NCI-H510A treated with DMSO at 0.1 percent for 48 hours (cell line): Measurements from ENCODE around the gene CAMTA1.
"Not testable (repeated sequence)": the region's sequence is repeated elsewhere in the genome, so short reads cannot be mapped to it uniquely, and the experiment has no call there.

Experiments used
- DNase-seq: peaks from one replicate; lab custom pipeline; 2025; lab: John Stamatoyannopoulos, UW

The CAMTA1 gene

DNA sequence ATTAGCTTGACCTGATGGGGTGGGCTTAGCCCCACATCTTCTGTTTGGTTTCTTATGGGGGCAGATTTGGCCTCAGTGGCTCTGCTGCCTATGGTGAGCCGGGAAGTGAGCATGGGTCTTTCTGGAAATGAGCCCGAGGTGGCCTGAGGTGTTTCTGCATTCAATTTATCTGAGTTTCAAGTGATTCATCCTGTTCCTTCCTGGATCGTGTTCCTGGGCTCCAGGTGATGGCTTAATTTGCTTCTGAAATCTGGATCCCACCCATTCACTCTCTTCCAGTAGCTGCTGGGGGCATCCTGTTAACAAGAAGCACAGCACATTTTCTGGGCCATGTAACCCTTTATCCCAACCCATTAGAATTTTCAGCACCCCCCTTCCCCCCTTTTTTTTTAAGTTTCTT is 324.6 kb downstream of the CAMTA1 start:
- no peak for DNase-seq

DNA sequence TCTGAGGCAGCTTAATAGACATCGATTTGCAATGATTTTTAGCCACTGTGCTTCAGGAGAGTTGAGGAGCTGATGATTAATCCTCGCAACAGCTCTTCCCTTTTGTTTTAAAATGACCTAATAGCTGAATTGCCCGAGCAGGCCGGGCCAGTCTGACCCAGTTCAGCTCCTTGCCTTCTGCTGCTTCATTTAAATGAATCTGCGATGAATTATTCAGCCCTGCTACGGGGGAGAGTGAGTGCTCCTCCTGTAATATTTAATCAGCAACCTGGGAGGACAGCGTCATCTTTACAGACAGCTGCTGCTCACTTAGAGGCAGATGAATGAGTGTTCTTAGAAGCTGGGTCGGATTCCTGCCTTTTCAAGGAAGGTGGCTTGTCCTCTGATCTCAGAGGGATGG is 325.1 kb downstream of the CAMTA1 start:
- no peak for DNase-seq

DNA sequence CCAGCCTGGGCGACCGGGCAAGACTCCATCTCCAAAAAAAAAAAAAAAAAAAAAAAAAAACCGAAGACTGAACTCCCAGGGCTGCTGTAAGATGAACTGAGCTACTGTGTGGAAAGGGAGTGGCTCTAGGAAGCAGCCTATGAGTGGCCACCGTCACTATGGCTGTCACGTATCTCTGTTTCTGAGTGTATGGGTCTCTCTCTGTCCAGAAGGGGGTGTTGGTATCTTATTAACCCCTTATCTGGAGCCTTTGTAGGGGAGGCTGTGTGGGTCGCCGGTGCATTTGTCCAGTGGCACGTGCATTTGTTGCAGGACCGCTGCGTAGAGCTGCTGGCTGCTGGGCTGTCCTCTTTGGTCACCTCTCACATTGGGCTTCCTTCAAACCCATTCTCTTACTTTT is 326.6 kb downstream of the CAMTA1 start:
- no peak for DNase-seq

DNA sequence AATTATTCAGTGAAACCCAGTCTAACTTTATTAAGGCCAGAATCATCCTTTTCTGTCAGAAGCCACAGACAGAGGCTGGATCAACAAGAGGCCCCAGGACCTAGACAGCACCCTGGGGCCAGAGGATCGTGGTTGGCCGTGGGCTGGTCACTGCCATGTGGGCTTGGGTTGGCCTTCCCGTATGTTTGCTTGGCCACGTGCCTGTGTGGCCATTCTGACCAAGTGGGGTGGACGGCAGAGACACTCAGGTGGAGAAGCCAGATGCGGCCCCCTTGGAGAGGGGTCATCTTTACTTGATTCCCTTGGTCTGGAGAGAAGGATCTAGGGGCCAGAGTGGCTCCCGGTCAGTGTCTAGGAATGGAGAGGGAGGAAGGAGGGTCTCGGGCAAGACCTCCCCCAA is 327.9 kb downstream of the CAMTA1 start:
- DNase-seq, result no peak

DNA sequence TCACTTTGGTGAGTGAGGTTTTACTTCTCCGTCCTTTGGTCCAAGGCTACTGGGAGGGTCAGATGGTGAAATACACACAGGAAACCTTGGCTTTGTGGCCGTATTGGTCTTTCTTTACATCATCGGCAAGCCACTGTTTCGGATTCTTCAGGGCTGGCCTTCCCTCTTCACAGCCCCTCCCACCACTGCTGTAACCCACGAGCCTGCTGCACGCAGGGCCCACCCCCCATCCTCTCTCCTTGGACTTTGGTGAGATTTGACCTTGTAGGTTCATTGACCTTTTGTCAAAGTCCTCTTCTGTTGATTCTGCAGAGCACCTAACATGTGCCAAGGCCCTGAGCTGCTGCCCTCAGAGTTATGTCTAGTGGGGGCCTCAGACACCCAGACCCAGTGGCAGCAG is 328.6 kb downstream of the CAMTA1 start:
- no peak for DNase-seq

DNA sequence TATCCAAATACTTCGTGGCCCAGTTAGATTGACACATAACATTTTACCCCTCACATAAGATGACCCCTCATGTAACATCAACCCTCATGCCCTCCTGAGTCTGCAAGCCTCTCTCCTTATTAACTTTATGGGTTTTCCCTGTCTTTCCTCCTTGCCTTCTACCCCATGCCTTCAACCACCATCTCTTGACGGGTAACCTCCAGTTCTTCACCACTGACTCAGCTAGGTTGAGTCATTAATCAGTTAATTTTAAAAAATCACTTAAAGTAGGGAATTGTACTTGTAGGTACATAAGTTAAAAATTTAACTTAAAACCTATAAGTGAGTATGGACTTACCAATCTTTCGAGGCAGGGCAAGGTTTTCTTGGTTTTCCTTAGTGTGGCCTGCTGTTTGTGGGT is 330.7 kb downstream of the CAMTA1 start:
- no peak for DNase-seq

DNA sequence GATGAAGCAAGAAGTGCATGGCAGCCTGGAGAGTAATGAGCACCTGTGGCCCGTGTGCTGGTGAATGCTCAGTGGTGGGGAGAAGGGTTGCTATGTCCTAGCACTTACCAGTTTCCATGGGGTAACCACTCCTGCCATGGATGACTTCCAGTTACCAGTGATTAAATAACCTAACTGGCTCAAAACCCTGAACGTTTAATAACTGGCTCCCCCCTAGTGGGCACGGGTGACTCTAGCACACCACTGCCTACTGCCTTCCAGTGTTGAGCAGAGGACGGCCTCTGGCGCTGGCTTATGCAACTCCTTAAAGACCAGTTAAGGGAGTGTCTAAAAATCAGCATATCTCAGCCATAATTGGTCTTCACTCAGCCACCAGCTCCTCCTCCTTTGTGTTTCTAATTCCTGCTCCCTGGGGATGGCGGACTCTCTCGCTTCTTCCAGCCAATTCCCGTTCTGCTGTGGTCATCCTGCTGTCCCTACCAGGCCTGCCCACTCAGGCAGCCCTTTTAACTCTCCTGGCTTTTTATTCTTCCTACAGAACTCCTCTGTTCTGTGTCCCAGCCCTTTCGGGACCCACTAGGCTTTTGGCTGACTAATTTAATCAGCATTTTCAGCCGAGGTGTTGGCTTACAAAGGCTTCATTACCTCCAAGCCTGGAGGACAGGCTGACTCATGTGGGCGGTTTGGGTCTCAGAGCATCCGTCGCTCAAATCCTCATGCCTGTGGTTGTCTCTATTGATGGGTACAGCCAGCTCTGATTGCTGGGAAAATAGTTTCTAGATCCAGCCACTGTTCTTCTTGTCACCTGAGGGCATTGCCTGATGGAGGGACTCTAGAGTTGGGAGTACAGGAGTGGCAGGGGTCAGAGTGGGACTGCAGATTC is 332.4 kb downstream of the CAMTA1 start:
- peak; percentile 23 for DNase-seq

DNA sequence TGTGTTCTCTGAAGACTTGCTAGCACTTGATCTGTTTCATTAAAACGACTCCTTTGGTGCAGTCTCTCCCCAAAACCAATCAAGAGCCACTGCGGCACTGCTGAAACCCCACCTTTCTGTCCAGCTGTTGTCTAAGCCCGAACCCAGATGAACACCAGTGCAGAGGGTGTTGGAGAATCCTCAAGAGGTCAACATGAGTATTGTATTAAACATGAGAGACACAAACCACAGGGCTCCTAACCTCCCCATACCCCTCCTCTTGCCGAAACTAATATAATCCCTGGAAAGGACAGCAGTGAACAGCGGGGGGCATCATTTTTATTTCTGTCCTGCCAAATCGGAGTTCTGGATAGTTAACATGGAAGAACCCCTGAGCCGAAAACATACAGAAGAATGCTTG is 333.9 kb downstream of the CAMTA1 start:
- DNase-seq, result no peak

DNA sequence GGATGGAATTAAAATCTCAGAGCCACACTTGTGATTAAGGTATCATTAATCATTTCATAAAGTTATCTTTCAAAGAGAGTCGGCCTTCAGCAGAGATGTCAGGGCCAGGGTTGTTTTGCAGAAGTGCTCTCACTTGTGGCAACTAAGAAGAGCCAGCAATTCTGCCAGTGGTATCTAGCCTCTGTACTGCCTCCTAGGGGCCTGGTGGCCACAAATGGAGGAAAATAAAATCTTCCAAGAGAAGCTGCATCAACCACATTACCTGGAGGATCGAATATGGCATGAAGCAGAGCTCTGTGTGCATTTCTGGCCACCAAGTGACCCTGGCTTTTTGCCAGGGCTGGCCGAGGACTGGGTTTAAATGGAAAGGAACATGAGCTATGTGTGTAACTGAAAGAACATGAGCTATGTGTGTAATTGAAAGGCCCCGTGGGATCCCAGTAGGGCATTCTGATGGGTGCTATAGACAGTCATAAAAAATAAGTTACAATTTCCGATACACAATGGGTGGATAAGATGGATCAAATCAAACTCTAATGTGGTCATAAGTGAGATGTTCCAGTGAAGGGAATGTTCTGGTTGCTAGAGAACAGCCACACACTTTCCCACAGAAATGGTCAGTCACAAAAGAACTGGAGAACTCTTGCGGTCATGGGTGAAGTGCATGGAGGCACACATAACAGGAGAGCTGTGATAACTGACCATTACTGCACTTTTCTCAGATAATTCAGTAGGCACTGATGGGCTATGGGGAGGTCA is 335.8 kb downstream of the CAMTA1 start:
- no peak for DNase-seq

DNA sequence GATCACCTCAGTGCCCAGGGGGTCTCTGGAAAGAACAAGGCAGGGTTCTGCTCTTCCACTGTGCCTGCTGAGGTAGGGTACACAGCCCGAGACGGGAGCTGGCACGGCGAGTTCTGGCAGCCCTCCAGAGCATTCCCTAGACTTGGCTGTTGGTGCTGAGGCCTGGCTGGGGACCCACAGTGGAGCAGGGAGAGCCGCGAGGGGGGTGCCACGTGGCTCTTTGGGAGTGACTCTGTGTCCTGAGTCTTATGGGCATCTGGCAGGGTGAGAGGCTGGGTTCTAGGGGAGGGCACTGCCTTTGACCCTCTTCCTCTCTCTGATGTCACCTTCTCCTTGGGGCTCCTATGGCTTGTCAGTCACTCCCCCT is 336.4 kb downstream of the CAMTA1 start:
- no peak for DNase-seq

DNA sequence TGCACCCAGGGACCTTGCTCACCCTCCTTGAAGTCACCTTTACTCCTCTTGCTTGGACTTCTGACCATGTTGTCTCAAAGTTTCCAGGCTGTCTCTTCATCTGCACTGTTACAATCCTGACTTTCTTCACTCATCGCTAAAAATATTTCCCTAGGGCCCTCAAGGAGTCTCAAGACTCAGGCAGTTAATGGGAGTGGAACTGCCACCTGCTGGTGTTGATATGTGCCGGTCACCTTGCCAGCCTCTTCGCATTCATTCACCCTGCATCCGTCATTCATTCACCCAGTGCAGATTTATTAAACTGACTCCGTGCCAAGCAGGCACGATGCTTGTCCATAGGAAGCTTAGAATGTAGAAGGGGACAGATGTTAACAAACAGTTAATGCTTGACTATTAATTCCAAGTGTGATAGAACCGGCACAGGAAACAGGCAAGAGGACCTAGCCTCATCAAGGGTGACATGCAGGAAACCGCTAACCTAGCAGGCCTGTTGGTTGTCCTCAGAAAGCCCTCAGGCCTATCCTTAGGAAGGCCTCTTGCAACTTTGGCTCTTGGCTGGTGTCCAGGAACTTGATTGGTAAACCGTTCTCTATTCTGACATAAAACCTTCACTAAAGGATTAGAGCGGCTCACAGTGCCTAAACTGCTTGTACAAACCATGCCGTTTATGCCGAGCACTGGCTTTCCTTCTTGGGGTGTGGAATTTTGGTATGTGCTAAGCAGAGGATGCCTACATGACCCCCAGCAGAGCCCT is 342.2 kb downstream of the CAMTA1 start:
- DNase-seq, result no peak

DNA sequence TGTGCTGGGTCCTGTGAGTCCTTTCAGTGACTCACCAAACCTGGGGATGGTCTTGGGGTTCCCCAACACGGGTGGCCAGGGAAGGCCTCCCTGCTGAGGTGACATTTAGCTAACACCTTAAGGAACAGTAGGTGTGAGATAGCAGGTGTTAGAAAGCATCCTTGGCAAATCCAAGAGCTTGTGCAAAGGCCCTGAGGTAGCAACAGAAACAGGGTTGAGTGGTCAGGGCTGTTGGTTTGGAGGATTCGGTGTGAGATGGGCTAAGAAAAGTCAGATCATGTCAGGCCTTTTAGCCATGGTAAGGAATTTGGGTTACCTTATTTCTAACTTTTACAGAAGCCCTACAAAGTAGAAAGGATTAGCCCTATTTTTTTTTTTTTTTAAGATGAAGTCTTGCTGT is 343.0 kb downstream of the CAMTA1 start:
- no peak for DNase-seq

DNA sequence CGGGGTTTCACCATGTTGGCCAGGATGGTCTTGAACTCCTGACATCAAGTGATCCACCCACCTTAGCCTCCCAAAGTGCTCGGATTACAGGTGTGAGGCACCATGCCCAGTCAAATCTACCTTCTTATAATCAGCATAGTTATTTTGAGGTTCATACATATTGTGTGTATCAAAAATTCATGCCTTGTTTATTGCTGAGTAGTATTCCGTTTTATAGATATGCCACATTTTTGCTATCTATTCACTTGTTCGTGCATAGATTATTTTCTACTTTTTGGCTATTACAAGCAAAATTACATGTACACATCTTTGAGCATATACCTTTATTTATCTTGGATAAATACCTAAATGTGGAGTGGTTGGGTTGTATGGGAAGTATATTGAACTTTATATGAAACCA is 344.9 kb downstream of the CAMTA1 start:
- no peak for DNase-seq

DNA sequence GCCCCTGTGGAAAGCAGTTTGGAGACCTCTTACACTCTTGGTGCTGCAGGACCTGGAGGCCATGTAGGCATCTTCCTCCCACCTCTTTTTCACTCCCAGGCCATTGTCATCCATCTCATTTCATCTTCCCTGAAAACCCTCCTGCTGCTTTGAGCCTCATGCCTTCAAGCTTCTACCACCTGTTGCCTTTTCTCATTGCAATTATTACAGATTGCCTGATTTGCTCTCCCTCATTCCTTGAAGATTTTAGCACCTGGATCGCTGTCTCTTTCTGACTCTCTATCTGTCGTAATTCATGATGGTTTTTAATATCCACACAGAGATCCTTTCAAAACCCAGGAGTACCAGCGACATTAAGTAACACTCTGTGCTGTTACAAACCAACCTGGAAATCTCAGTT is 350.2 kb downstream of the CAMTA1 start:
- DNase-seq, result no peak

DNA sequence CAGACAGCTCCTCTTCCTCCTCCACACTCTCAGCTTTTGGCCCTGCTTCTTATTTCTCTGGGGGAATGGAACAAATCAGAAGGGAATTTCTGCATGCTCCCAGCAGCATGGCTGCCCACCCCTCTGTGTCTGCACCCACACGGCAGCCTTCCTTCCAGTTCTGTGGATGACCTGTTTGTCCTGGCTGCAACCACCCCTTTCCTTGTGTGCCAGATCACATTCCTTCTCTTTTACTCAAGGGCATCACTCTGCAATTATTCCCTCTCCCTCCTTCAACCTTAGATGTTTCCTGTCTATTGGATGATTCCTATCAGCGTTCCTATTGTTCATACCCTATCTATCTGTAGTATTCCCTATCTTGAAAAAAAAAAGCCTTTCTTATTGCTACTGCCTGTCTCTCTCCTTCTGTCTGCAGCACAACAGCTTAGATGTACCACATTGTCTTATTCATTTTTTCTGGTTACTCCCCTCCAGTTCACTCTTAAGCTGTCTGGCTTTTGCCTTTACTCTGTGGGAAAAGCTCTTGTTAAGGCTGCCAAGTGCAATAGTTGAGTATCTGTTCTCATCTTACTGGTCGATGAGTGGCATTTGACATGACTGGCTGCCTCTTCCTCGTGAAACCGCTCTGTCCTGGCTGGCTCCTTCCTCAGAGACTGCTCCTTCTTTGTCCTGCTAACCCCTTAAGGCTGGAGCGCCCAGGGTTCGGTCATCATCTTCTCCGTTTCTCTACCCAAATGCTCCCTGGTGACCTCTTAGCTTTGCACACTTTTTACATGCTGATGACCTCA is 351.1 kb downstream of the CAMTA1 start:
- DNase-seq, result peak; percentile 46

DNA sequence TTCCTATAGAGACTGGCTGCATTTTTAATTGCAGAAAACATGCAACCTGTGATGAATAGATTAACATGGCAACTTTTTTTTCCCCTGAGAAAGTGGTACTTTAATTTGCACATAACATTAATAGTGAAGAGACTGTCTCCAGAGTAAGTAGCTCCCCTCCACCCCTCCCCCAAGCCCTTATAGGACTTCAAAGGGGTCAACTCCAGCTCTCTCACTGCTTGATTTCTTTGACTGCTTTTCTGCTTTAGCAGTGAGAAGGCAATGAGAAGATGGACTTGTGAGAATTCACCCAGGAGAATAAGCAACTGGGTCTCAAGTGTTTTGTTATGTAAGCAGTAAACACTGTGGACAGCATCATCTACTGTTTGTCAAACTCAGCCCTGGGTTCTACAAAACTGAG is 355.0 kb downstream of the CAMTA1 start:
- no peak for DNase-seq

DNA sequence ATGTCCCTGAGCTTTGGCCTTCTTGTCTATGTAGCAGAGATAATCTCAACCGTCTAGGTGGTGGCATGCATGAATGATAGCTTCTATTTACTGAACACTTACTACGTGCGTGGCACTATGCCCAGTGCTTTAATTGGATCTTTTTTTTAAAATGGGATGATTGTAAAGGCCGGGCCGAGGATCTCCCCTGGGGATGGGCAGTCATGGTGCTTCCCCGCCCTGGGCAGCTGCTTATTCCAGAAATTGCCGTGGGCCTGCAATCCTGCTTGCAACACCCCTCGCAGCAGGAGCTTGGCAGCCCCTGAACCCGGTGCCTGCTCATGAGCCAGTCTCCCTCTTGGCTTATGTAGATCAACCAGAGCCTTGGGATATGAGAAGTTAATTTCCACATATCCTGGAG is 360.7 kb downstream of the CAMTA1 start:
- DNase-seq, result no peak

DNA sequence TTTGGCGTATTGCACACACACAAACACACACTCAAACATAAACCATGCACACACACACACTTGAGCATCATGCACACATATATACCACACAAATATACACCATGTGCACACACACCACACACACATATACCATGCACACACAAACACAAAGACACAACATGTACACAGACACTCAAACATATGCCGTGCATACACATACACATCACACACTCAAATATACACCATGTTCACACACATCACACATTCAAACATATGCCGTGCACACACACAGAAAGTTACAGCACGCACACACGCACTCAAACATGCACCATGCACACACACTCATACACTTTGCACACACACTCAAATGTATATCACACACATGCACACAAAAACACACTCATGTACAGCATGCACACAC is 361.5 kb downstream of the CAMTA1 start:
- DNase-seq, result no peak

DNA sequence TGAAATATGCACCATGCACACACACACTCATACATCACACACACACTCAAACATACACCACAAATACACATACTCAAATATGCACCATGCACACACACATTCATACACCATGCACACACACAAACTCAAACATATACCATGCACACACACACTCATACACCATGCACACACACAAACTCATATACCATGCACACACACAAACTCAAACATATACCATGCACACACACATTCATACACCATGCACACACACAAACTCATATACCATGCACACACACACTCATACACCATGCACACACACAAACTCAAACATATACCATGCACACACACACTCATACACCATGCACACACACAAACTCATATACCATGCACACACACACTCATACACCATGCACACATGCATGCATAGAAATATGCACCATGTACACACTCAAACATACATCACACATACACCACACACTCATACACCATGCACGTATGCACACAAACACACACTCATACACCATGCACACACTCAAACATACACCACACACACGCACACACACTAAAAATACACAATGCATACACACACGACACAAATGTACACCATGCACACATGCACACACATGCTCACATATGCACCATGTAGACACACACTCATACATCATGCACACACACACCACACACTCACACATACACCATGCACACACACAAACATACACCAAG is 362.5 kb downstream of the CAMTA1 start:
- not testable (repeated sequence) for DNase-seq

DNA sequence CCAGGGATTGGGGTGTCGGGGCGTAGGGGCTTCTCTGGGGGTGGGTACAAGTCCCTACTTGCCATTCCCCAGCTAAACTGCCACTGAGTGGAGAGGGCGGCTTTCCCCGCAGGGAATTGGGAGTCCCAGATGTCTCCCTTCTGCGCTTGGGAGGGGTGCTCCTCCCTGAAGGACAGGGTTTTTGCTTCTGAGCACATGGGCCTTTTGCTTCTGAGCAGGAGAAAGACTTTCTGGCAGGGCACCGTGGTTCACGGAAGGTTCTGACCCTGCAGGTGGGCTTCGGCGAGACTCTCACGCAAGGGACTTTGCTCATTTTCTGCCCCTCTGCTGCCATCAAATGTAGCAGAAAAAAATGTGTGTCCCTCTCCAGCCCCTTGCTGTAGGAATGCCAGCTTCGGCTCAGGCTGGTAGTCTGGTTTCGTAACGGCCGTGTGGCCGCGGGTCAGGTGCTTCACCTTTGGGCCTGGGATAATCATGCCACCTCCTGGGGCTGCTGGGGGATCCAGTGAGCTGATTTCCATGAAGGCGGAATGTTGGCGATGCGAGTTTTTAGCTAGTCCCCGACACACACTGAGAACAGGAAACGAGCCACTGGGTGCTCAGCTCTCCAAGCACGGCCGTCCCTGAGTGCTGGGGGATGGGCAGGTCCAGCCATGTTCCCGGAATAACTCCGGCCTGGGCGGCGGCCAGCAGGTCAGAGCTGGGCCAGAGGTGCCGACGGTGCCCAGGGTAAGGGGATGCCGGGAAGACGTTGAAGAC is 364.0 kb downstream of the CAMTA1 start:
- peak; percentile 79 for DNase-seq
